ENCODE measurements around the gene NR2F1-AS1.

NR2F1-AS1 gene

DNA sequence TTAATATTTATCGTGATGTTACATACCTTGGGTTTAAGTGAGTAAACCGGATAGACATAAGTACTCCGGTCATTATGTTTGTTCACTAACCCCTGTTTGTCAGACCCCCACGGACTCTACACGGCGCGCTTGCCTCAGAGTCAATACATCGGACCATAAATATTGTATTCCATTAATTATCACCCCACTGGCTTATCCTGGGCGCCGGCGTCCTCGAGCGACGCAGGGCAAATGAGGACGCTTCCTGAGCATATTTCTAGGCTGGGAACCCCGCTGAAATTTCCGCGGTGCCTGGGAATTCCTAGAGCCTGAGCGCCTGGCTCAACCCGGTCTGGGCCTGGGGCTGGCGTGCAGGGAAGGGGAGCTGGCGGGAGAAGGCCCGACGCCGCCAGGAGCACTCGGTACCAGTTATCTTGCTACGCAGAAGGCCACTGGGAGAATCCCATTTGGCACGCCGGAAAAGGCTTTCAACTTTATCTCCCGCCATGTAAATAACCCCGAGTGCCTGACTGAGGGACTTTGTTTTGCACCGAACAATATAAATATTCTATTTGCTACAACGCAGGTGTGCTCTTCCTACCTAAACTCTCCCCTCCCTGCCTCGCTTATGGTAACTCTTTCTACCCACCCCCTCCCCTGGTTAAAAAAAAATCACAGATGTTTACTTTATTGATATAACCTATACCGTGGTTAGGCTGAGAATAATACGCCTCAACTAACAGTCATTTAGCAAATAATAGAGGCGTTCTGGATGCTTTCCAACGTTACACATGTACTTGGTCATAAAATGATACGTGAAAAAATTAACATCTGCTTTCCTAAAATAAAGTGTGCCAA lies 21.4 kb upstream of the NR2F1-AS1 start:
- H3K4me3 ChIP-seq (ENCODE audit: low read length), result peak overlapping the region; percentile 37
- TF ChIP-seq, protein P1, sequence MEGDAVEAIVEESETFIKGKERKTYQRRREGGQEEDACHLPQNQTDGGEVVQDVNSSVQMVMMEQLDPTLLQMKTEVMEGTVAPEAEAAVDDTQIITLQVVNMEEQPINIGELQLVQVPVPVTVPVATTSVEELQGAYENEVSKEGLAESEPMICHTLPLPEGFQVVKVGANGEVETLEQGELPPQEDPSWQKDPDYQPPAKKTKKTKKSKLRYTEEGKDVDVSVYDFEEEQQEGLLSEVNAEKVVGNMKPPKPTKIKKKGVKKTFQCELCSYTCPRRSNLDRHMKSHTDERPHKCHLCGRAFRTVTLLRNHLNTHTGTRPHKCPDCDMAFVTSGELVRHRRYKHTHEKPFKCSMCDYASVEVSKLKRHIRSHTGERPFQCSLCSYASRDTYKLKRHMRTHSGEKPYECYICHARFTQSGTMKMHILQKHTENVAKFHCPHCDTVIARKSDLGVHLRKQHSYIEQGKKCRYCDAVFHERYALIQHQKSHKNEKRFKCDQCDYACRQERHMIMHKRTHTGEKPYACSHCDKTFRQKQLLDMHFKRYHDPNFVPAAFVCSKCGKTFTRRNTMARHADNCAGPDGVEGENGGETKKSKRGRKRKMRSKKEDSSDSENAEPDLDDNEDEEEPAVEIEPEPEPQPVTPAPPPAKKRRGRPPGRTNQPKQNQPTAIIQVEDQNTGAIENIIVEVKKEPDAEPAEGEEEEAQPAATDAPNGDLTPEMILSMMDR (conservative IDR thresholded peaks at IDR 0.05; ENCODE audit: low read depth, low read length), result no peak
- DNase-seq (ENCODE audit: low read depth), result no peak

DNA sequence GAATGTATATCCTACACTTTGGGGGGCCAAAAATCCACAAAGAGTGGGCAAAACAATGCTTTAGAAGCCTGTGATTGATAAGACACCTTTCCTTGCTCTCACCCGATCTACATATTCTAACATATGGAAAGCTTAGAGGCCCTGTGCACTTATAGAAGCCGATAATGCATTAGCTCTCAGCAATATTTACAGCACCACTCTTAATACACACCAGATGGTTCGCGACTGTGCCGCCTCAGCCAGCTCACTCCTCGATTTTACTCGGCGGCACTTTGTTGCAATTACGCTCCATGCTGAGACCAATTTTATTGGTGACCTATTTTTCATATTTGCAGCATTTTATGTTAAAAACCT lies 20.8 kb upstream of the NR2F1-AS1 start:
- peak overlapping the region; percentile 37 for H3K4me3 ChIP-seq (ENCODE audit: low read length)
- no peak for DNase-seq (ENCODE audit: low read depth)
- TF ChIP-seq, protein P1 (conservative IDR thresholded peaks at IDR 0.05; ENCODE audit: low read depth, low read length), result no peak

DNA sequence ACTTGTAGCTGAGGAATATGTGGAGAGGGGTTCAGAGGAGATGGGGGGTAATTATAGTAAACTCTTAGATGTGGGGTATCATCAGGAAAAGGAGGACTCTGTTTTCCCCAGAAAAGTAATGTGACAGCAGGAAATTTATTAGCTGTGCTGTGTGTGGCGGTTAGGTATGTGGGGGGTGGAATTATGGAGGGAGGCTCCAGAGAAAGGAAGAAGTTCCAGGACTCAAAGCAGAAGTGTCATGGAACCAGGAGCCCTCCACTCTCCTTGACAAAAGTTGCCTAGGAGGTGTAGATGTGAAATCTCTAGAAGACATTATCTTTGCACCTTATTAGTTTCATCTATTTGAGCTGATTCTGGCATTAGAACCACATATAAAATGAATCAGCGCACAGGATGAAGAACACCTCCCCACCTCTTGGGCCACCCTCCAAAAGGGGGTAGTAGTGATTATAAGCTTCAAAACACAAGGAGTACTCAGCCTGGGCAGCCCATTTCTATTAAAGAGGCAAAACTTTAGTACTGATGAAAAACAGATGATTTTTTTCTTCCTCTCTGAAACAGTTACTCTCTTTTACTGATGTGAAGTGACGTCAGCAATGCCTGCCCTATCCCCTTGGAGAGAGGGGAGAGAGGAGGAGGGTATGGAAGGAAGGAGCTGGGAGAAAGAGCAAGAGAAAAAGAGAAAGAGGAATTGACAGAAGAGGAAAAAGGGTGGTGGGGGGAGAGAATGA lies 20.2 kb upstream of the NR2F1-AS1 start:
- peak overlapping the region; percentile 37 for H3K4me3 ChIP-seq (ENCODE audit: low read length)
- TF ChIP-seq, protein P1 (conservative IDR thresholded peaks at IDR 0.05; ENCODE audit: low read depth, low read length), result no peak
- DNase-seq (ENCODE audit: low read depth), result no peak

DNA sequence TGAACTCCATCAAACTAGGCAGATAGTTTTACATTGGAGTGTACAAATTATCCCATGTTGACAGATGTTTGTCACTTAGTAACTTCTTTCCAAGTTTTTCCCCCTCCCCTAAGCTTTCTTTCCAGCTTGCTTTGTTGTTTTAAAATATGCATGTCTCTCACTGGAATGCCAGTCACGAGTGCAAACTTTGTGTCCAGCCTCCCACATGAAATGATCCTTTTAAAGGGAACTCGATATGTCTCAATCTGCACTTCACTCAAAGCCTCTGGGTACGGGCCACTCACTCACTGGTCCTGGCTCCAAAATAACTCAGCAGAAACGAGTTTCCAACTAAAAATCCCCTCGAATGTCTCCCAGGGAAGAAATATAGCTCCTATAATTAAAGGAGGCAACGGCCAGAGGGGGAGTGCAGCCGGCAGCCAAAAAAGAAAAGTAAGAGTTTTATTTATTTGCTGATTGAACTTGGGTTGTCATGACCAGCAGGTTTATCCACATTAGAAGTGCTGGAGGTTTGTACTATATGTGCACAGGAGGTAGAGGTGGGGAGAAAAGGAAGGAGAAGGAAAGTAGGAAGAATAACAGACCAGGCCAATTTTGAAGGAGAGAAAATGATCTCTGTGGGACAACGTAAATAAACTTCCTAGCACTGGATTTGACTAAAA lies 19.5 kb upstream of the NR2F1-AS1 start:
- peak overlapping the region; percentile 37 for H3K4me3 ChIP-seq (ENCODE audit: low read length)
- no peak for DNase-seq (ENCODE audit: low read depth)
- TF ChIP-seq, protein P1 (conservative IDR thresholded peaks at IDR 0.05; ENCODE audit: low read depth, low read length), result no peak

DNA sequence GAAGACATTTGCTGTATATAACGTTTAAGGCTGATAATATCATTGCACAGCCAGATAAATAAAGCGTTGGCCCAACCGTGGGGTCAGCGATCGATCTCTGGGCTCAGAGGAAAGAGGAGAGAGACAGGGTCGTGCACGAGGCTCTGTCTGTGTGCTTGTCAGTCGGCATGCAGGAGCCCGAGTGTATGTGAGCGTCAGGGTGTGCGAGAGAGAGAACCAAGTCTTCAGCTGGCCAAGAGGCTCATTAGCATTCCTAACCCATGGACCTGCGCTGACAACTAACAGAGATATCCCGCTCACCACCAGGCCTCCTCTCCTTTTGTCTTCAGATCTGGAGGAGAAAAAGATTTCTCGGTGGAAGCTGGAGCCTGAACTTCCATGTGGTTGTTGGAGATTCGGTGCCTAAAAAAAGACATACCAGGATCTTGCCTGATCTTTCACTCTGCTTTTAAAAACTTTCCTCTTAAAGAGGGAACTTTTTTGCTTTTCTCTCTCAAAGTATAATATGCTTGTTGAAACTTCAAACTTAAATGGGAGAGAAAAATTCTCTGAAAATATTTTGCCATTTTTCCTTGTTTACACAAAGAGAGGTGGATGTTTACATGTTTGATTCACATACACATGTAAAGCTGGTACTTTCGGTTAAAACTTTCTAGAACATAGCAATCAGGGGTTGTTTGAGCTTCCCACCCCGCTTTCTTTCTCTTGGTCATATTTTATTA lies 18.5 kb upstream of the NR2F1-AS1 start:
- DNase-seq (ENCODE audit: low read depth), result no peak
- peak overlapping the region; percentile 31 for H3K4me3 ChIP-seq (ENCODE audit: low read length)
- TF ChIP-seq, protein P1 (conservative IDR thresholded peaks at IDR 0.05; ENCODE audit: low read depth, low read length), result no peak

DNA sequence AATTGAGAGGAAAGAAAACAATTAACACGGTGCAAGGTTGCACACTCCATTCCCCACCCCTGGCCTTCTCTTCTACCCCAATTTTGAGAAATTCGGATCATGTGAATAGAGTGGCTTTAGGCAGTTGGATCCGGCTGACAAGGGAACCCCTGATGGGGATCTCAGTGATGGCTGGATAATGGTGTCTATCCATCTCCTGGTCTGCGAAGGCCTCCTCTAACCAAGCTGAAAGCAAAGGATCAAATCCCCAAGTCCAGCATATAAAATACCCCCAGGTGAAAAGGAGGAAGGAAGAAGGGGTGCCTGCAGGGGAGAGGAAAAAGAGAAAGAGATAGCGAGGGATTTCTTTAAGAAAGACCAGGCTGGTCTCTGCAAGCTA lies 18.0 kb upstream of the NR2F1-AS1 start:
- peak overlapping the region; percentile 31 for H3K4me3 ChIP-seq (ENCODE audit: low read length)
- TF ChIP-seq, protein P1 (conservative IDR thresholded peaks at IDR 0.05; ENCODE audit: low read depth, low read length), result no peak
- no peak for DNase-seq (ENCODE audit: low read depth)

Data from retinal pigment epithelial cell (primary cell).